Measurements from ENCODE around the gene PAF1. TPM values are rescaled to one million over a fixed set of nuclear protein-coding genes. Genes with fewer than 3 reads are reported as not detected.

PAF1 gene
- total RNA-seq, 1 donor from 2014 or later = 36.9 TPM

DNA sequence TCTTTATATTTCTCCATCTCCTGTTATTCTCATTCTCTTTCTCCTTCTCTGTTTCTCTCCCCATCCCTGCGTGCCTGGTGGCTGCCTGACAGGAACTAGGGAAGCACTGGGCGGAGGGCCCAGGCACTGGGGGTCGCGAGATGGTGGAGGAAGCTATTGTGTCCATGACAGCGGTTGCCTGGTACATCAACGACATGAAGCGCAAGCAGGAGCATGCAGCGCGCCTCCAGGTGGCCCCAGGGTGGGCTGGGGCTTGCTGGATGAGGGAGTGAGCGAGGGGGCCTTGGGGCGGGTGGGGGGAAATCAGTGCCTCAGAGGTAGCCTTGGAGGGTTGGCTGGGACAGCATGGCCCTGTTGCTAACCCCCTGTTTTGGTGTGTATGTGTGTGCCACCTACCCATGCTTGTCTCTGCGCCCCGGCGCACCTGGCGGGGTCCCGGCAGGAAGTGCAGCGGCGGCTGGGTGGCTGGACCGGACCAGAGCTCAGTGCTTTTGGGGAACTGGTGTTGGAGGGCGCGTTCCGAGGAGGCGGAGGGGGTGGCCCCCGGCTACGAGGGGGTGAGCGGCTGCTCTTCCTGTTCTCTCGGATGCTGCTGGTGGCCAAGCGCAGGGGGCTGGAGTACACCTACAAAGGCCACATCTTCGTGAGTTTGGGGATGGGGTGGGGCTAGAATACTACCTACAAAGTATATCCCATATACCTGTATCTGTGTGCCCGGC is 26.7 kb upstream of the PAF1 start:
- DNase-seq (ENCODE audit: low spot score) = no peak

DNA sequence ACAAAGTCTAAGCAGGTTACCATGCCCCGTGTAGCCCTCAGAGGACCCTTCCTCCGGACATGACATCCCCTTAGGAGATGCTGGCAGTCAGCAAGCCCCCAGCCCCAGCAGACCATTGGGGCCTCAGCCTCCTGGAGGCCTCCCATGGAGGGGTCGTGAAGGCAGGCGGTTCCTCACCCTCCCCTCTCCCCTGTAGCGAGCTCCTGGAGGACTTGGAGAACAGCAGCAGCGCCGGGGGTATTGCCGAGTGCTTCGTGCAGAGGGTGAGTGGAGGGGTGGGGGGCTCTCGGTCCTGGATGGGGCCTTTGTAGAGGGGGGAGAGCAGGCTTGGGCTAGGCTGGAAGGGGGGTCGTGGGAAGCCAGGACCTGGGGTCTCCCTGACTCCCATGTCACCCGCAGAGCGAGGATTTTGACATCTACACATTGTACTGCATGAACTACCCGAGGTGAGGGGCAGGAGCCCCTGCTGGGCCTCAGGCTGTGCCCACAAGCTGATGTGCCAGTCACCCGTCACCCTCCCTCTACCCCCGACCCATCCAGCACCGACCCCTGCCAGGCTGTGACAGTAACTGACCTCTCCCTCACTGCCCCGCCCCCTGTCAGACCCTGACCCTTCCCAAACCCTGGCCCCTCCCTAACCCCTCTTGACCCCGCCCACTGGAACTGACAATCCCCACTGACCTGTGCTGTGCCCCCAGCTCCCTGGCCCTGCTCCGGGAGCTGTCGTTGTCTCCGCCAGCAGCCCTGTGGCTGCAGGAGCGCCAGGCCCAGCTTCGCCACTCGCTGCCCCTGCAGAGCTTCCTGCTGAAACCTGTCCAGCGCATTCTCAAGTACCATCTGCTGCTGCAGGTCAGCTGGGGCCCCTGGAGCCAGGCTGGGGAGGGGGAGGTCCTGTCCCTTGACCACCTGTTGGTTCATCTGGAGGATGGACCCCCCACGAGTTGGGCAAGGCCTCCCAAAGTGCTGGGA is 25.5 kb upstream of the PAF1 start:
- DNase-seq (ENCODE audit: low spot score) = no peak

DNA sequence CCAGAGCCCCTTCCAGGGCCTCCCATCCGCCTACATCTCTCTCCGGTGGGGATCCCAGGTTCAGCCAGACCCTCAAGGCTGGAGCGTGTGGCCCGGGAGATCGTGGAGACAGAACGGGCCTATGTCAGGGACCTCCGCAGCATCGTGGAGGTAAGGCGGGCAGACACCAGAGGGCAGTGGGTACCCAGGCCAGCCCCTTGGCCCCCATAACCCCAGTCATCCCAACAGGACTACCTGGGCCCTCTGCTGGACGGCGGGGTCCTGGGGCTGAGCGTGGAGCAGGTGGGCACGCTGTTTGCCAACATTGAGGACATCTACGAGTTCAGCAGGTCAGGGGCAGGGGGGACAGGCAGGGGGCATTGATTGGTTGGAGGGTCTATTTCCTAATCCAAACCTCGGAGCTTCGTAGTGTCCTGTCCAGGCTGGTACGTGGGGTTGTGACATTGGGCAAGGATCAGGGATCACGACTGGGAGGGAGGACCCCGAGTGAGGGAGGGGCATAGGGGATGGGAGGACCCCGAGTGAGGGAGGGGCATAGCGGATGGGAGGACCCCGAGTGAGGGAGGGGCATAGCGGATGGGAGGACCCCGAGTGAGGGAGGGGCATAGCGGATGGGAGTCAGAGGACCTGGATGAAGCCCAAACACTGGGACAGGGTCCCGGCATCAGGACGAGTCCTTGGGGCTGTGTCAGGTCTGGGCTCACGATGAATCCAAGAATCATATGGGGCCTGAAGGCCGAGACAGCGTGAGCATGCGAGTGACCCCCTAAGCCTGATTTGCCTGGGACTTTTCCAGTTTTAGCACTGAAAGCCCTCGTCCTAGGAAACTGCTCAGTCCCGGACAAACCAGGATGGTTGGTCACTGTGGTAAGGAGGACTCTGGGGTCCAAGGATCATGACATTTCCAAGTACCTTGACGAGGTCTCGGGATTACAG is 24.5 kb upstream of the PAF1 start:
- DNase-seq (ENCODE audit: low spot score) = no peak

DNA sequence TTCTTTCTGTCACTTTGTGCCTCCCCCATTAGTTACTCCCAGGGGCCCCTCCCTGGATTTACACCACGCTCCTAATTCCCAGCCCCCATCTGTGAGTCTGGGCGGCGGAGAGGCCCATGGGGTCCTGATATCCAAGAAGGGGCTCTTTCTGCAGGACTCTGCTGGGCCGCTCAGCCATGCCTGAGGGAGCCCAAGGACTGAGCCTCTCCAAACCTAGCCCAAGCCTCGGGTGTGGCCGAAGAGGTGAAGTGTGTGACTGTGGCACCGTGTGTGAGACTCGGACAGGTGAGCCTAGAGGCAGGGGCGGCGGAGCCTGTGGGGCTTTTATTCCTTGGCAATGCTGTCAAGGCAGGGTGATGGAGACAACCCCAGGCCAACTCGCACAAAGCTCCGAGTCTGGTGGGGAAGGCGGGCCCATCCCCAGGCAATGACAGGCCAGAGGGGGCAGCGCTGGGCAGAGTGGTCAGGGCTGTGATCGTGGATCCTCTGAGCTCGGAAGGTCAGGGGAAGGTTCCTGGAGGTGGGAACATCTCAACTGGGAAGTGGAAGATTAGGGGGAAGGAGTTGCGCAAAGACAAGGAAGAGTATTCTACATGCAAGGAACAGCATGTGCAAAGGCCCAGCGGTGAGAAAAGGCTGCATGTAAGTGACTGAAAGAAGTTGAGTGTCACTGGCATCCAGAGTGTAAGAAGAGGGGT is 23.2 kb upstream of the PAF1 start:
- DNase-seq (ENCODE audit: low spot score) = no peak

DNA sequence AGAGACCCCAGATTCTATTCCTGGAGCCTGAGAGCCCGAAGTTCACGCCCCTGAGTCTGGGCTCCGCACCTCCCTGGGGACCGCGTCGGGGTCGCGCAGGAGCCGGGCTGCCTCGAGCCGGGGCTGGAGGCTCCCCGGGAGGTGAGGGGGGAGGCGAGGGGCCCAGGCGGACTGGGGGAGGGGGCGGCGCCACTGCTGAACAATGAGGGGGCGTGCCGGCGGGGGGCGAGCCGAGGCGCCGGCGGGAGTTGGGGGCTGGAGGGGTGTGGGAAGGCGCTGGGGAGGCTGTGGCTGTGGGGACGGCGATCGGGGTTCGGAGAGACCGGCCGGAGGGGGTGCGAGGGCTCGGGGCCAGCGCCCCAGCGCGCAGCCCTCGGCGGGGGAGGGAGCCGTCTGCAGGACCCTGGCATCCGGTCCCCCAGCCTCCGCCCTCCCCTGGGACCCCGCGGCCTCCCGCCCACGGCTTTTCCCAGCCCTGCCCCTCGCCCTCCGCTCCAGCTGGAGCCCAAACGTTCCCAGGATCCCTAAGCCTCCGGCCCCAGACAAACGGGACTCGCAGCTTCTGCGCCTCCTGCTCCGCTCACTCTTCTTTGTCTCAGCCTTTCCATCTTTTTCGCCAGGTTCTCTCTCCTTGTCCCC is 22.5 kb upstream of the PAF1 start:
- peak; percentile 75 for DNase-seq (ENCODE audit: low spot score)

DNA sequence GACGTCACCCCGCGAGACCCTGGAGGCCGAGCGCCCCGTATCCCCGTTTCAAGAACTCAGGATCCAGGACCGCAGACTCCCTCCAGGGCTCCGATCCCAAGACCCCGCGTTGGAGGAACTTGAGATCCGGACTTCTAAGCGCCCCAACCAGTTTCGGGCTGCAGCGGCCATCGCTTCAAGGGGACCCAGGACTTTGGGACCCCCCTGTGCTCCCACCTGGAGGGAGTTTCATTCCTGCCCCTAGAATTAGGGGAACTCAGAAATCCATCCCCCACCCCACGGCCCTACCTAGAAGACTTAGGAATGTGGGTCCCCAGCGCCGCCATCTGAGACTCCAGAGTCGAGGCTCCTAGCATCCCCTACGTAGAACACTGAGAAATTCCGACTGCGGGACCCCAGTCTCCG is 22.0 kb upstream of the PAF1 start:
- DNase-seq (ENCODE audit: low spot score) = no peak

DNA sequence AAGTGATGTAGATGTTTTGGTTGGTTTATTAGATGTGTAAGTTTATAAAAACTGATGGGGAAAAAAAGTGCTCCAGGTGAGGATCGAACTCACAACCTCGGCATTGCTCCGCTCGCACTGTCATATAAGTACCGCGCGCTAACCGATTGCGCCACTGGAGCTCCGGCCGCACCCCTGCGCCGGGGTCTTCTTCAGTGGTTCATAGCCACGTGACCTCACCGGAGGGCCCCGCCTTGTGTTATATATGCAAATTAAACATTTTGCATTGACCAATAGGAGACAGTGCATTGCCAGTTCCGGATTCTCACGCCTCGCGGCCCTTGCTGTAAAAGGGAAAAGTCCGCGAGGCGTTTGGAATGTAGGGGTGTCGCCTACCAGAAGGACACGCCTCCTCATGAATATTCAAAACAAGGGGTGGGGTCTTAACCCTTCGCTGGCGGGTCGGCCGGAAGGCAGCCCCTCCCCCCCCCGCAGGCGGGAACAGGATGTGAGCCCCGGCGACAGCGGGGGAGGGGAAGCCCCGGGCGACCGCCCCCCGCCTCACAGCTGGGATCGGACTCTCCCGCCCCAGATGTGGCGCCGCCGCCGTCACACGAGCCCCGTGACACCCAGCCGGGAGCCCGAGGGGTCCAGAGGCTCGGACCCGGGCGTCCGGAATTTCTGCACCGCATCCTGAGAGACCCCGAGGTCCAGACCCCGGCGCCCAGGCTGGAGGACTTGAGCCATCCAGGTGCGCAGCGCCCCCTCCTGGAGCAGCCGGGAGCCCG is 21.4 kb upstream of the PAF1 start, which contains the start of gene PLEKHG2:
PLEKHG2 (plus strand) TSS at position 570 of the 767 bp plus-strand sequence. CDS start 1,418 bp downstream, outside the sequence.
- DNase-seq (ENCODE audit: low spot score) = peak; percentile 99

DNA sequence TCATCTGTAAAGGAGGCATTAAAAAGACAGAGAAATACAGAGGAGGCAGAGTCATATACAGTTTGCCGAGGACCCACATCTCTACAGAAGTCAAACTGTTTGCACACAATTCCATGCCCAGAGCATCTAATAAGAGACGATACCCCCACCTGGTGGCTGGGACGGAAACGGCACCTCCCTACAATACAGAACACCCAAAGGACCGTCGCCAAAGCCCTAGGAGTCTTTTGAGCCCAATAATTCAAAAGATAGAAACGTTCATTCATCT is 20.9 kb upstream of the PAF1 start:
- DNase-seq (ENCODE audit: low spot score) = peak; percentile 95

DNA sequence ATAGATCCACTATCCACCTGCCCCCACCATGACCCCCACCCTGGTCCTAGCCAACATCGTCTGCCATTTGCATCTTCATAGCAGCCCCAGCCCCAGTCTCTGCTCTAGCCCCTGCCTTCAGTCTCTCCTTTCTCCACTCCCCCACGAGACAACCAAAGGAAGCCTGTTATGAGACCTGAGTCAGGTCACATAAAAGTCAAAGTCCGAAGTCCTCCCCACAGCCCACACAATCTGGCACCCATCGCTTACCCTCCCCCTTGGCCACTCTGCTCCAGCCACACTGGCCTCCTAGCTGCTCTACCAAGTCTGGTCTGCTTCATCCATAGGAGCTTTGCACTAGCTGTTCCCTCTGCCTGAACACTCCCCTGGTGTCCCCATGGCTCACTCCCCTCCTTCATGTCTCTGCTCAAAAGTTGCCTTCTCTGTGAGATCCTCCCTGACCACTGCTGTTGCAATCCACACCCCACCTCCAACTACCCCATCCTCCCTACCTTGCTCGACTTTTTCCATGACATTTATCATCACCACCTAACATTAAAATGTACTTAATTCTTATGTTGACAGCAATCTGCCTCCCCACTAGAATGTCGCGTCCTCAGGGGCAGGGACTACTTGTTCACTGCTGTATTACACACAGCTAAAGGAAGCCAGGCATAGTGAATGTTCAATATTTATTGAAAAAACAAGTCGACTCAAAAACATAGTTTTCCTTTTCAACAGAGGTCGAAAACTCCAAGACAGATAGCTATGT is 20.4 kb upstream of the PAF1 start:
- DNase-seq (ENCODE audit: low spot score) = peak; percentile 69

DNA sequence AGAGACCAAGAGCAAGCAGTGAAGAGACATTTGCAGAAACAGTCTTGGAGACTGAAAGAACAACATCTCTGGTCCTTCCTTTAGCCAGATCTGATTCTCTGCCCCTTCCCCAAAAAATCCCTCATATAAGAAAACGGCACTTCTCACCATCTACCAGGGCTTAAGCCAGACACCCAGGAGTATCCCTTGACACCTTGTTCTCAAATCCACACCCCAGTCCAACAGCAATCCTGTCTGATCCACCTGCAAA is 19.9 kb upstream of the PAF1 start:
- DNase-seq (ENCODE audit: low spot score) = no peak

DNA sequence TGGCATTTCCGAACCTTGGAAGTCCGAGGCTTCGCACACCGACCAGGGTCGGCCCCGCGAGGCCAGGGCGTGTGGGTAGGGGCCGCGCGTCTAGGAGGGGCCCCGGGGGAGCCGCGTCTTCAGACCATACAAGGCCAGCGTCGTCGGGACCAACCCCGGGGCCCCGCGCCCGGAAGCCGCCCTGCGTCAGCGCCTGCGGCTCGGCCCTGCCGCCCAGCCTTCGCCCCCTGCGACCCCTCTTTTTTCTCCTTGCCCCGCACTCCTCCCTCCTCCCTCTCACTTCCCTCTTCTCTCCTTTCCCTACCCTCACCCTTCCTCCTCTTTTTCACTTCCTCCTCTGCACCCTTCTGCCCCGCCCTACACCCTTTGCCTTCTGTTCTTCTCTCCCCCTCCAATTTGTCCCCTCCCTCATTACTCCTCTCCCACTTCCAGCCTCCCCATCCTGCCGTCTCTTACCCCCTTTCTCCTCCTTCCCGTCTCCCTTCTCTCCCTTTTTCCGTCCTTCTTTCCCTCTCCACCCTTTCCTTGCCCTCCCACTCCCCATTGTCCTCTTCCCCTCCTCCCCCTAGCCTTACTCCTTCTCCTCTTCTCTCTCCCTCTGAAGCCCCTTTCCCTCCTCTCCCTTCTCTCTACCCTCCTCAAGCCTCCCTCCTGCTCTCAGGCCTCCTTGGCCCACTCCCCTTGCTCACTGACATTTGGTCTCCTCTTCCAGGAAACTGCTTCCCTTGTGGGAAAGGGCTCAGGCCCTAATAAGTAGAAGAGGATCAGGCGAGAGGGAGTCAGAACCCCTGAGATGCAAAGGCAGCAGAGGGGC is 19.3 kb upstream of the PAF1 start:
- DNase-seq (ENCODE audit: low spot score) = peak; percentile 88

DNA sequence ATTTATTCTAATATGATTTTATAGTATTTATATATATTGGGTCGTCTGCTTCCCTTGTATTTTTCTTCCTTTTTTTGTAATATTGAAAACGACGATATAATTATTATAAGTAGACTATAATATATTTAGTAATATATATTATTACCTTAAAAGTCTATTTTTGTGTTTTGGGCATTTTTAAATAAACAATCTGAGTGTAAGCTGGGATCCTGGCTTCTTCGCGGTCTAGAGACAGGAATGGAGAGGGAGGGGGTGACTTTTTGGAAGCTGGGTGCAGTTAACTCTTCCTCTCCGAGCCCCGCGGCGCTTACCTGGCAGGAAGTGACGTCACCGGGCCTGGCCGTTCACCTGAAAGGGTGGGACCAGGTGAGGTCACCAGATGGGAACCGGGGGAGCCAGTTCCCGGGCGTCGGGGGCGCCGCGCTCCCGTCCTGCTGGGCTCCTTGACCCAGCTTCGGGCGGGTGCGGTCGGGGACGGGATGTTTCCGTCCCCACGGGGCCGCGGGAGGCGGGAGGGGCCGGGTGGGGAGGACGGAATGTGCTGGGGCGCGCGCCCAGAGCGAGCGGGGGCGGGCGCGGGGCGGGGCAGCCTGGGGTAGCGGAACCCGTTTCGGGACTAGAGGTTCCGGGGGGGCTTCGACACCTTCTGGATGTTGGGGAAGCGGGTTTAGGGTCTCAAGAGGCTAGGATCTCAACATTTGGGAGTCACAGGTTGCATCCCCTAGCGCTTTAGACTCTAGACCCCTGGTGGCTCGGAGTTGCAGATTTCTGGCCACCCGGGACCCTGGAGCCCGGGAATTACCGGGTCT is 18.5 kb upstream of the PAF1 start:
- peak; percentile 96 for DNase-seq (ENCODE audit: low spot score)

DNA sequence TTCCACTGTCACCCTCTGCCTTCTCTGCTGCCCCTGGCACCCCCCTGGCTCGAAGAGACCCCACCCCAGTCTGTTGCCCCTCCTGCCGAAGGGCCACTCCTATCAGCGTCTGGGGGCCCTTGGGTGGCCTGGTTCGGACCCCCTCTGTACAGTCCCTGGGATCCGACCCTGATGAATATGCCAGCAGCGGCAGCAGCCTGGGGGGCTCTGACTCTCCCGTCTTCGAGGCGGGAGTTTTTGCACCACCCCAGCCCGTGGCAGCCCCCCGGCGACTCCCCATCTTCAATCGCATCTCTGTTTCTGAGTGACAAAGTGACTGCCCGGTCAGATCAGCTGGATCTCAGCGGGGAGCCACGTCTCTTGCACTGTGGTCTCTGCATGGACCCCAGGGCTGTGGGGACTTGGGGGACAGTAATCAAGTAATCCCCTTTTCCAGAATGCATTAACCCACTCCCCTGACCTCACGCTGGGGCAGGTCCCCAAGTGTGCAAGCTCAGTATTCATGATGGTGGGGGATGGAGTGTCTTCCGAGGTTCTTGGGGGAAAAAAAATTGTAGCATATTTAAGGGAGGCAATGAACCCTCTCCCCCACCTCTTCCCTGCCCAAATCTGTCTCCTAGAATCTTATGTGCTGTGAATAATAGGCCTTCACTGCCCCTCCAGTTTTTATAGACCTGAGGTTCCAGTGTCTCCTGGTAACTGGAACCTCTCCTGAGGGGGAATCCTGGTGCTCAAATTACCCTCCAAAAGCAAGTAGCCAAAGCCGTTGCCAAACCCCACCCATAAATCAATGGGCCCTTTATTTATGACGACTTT is 17.7 kb upstream of the PAF1 start:
- DNase-seq (ENCODE audit: low spot score) = no peak

DNA sequence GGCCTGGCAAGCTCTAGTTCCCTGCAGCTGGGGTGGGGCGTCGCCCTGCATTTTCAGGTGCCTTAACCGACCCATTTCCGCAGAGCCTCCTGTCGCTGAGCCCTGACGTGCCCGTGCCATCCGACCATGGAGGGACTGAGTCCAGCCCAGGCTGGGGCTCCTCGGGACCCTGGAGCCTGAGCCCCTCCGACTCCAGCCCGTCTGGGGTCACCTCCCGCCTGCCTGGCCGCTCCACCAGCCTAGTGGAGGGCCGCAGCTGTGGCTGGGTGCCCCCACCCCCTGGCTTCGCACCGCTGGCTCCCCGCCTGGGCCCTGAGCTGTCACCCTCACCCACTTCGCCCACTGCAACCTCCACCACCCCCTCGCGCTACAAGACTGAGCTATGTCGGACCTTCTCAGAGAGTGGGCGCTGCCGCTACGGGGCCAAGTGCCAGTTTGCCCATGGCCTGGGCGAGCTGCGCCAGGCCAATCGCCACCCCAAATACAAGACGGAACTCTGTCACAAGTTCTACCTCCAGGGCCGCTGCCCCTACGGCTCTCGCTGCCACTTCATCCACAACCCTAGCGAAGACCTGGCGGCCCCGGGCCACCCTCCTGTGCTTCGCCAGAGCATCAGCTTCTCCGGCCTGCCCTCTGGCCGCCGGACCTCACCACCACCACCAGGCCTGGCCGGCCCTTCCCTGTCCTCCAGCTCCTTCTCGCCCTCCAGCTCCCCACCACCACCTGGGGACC is 16.9 kb upstream of the PAF1 start:
- peak; percentile 68 for DNase-seq (ENCODE audit: low spot score)

DNA sequence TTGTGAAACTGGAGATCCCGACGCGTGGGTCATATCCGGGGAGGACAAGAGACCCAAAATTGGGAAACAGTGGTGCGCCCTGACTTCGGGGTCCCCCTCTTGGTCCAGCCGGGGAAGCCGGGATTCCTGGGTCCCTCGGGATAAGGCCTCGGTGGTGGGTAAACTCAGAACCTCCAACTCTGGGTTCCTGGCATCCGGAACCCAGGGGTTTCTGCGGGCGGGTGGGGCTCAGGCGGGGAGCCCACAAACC is 16.4 kb upstream of the PAF1 start:
- DNase-seq (ENCODE audit: low spot score) = peak; percentile 85

DNA sequence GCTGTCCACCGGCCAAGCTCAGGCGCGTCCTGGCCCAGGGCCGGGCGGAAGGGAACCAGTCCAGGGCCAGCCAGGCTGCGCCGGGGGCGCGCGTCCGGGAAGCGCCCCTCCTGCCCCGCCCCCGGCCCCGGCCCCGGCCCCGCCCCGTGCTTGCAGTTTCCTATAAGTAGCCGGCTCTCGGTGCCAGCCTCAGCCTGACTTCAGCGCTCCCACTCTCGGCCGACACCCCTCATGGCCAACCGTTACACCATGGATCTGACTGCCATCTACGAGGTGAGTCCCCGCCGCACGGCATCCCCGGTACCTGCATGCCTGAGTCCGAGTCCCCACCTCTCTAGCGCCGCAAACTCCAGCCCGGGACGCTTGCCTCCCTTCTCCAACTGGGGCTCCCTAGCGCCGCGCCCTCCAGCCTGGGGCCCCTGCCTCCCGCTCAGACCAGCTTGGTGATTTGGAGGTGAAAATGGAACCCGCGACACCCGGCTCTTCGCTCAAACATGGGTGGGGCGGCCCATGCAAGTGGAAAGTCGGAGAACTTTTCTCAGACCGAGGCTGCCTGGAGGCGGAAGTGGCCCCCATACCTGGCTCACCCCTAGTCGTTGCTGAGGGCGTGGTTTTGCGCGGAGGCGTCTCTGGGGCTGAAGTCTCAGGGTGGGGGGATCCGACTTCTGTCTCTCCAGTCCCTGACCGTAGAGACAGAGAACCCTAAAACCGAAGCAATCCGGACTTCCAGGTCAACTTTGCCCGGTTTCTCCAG is 15.9 kb upstream of the PAF1 start, which contains the start of gene ZFP36:
ZFP36 (plus strand) TSS at position 192 of the 754 bp plus-strand sequence; CDS start at position 250, 58 bp downstream.
- peak; percentile 95 for DNase-seq (ENCODE audit: low spot score)

Measured in ureter (tissue), 1 donor.